A673 (cell line): Measurements from ENCODE around the gene GJA10. TPM values are rescaled to one million over a fixed set of nuclear protein-coding genes. Genes with fewer than 3 reads are reported as not detected.

ENCODE experiments used
- BruUV-seq: library from RNA; stranded (reverse); fragments of 400-500 nt; replicated peaks from 2 replicates; lab custom pipeline; 2021; lab: Mats Ljungman, UMichigan
- CTCF ChIA-PET: fragments of 300-600 bp; sonication (Branson Sonifier 250); formaldehyde crosslinking; loops from one replicate; lab custom pipeline; 2022; ENCODE audit warnings: antibody characterized with exemption; lab: Charles Lee
- POLR2A ChIA-PET: fragments of 300-600 bp; sonication (Branson Sonifier 250); formaldehyde crosslinking; loops from one replicate; lab custom pipeline; 2022; ENCODE audit warnings: antibody characterized with exemption; ENCODE audit not compliant: low non-redundant PET; lab: Charles Lee
- DNase-seq: peaks from one replicate; pipeline ENCODE4 v3.0.0-alpha.2; 2015; ENCODE audit warnings: low spot score
- H3K27ac ChIP-seq: fragments of 200-600 bp; sonication (generic); 2 replicates; pipeline ENCODE4 v1.5.1; 2016; ENCODE audit warnings: mixed run types, low read depth, mild to moderate bottlenecking, mixed read lengths, antibody characterized with exemption, low read length; ENCODE audit not compliant: poor library complexity, severe bottlenecking
- H3K27me3 ChIP-seq: fragments of 200-600 bp; sonication (generic); replicated peaks from 2 replicates; pipeline ENCODE4 v1.6.1; 2017; ENCODE audit warnings: mixed run types, low read depth, mild to moderate bottlenecking, mixed read lengths, antibody characterized with exemption, low read length; ENCODE audit not compliant: insufficient read depth, poor library complexity
- H3K36me3 ChIP-seq: fragments of 200-600 bp; sonication (generic); 2 replicates; pipeline ENCODE4 v1.6.1; 2016; ENCODE audit warnings: mixed run types, mild to moderate bottlenecking, mixed read lengths, antibody characterized with exemption, low read length; ENCODE audit not compliant: insufficient read depth, poor library complexity, severe bottlenecking
- H3K4me1 ChIP-seq: fragments of 200-600 bp; sonication (generic); 2 replicates; pipeline ENCODE4 v1.6.1; 2017; ENCODE audit warnings: mixed run types, mild to moderate bottlenecking, mixed read lengths, antibody characterized with exemption, low read length; ENCODE audit not compliant: insufficient read depth, poor library complexity, severe bottlenecking
- H3K4me3 ChIP-seq: fragments of 200-600 bp; sonication (generic); 2 replicates; pipeline ENCODE4 v1.5.1; 2016; ENCODE audit warnings: low read depth, mixed run types, mild to moderate bottlenecking, mixed read lengths, low read length; ENCODE audit not compliant: poor library complexity, severe bottlenecking
- H3K9me3 ChIP-seq: fragments of 200-600 bp; sonication (generic); 2 replicates; pipeline ENCODE4 v1.6.1; 2016; ENCODE audit warnings: mixed run types, low read depth, mild to moderate bottlenecking, mixed read lengths, antibody characterized with exemption, low read length; ENCODE audit not compliant: poor library complexity, severe bottlenecking
- CTCF ChIP-seq: fragments of 300-800, 200-600 bp; sonication (generic); conservative IDR thresholded peaks from 2 replicates; pipeline ENCODE4 v1.5.1; 2017; ENCODE audit warnings: low read depth, mild to moderate bottlenecking, antibody characterized with exemption, low read length, moderate library complexity, mixed read lengths
- EZH2 ChIP-seq: fragments of 200-600 bp; sonication (generic); IDR thresholded peaks from 2 replicates; pipeline ENCODE4 v1.6.1; 2017; ENCODE audit warnings: borderline replicate concordance, low read depth, mild to moderate bottlenecking, mixed read lengths, antibody characterized with exemption, low read length; ENCODE audit not compliant: poor library complexity, severe bottlenecking
- intact Hi-C: fragments of 100-400 bp; cut with micrococcal nuclease; formaldehyde crosslinking; loops from one replicate; pipeline ENCODE4 v1.10.0; 2022; ENCODE audit not compliant: unreplicated experiment
- total RNA-seq: library from RNA; stranded (reverse); gene quantifications from 2 replicates; pipeline ENCODE4 v1.2.3, GENCODE V29; 2021

Gene GJA10
- total RNA-seq, 1 experiment from 2014 or later = not detected

- POLR2A ChIA-PET = no interaction called here
- no TSS peak for BruUV-seq
- DNase-seq = no peak
- CTCF ChIA-PET = no interaction called here
- H3K27me3 ChIP-seq = no peaks in the 10 kb centered on the region
- H3K27ac ChIP-seq = no peak overlapping the region
- H3K4me3 ChIP-seq = no peak overlapping the region
- no peak for TF ChIP-seq CTCF
- TF ChIP-seq EZH2 = no peak
- no peaks in the 10 kb centered on the region for H3K4me1 ChIP-seq
- intact Hi-C loops = no loop called here
- no peaks in the 10 kb centered on the region for H3K9me3 ChIP-seq
- peaks cover 75% of the 10 kb centered on the region for H3K36me3 ChIP-seq
These were observed 28.1 kb upstream of the GJA10 start for GRCh38 chr6:89866024-89866678.

DNA sequence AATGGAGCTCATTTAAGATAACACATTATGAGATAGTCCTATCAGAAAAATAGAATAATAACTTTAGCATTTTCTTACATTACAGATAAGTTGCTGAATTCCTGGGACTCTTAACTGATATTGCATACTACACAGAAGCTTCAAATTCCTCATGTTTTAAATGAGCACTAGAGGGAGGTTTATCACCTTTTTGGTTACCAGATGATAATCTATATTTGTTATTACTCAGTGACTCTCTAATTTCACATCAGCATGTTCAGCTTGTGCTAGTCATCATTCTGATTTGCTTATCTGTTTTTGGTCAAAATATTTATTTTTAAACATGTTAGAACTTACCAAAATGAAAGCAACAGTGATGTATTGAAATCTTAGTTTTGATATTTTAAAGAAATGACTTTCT lies 20.5 kb upstream of the GJA10 start:
- Histone ChIP-seq H3K27me3 (no peaks in the 10 kb centered on the region), H3K9me3 (no peaks in the 10 kb centered on the region), H3K4me1 (no peaks in the 10 kb centered on the region), H3K4me3 (no peak overlapping the region), H3K36me3 (peaks cover 41% of the 10 kb centered on the region), H3K27ac (no peak overlapping the region)
- POLR2A ChIA-PET = no interaction called here
- DNase-seq = no peak
- no TSS peak for BruUV-seq
- TF ChIP-seq CTCF (no peak), EZH2 (no peak)
- CTCF ChIA-PET = no interaction called here
- intact Hi-C loops = no loop called here

GRCh38 chr6:89874438-89874837 lies 19.8 kb upstream of the GJA10 start:
- no TSS peak for BruUV-seq
- intact Hi-C loops = no loop called here
- Histone ChIP-seq H3K27me3 (no peaks in the 10 kb centered on the region), H3K27ac (no peak overlapping the region), H3K4me1 (no peaks in the 10 kb centered on the region), H3K4me3 (no peak overlapping the region), H3K9me3 (no peaks in the 10 kb centered on the region), H3K36me3 (peaks cover 37% of the 10 kb centered on the region)
- no peak for DNase-seq
- TF ChIP-seq EZH2 (no peak), CTCF (no peak)
- CTCF ChIA-PET = no interaction called here
- POLR2A ChIA-PET = no interaction called here
